ENCODE data around the gene PDSS1.

GRCh38 chr10:26735435-26735834 lies 37.9 kb downstream of the PDSS1 start:
- TF ChIP-seq POLR2AphosphoS5 (IDR thresholded peaks at IDR 0.05; ENCODE audit: low read depth, low read length), result no peak
- no peak for TF ChIP-seq POLR2A (IDR thresholded peaks at IDR 0.05; ENCODE audit: low read depth, low read length)
- TF ChIP-seq TAF1 (IDR thresholded peaks at IDR 0.05; ENCODE audit: borderline replicate concordance, low read depth, low read length), result no peak

All from GM12892 (cell line).